HUDEP-2 (cell line): ENCODE results near the gene ACSM3.
"Not testable (repeated sequence)": the region's sequence is repeated elsewhere in the genome, so short reads cannot be mapped to it uniquely, and the experiment has no call there.

Experiments used
- DNase-seq, 76 experiments: peaks; one replicate each; lab custom pipeline; 2025; ENCODE audit not compliant: unreplicated experiment in 76 of 76; lab: John Stamatoyannopoulos, UW

The ACSM3 gene

GRCh38 chr16:20755238-20755637 is 8.6 kb upstream of the ACSM3 start:
- DNase-seq = no peak

- DNase-seq = not testable (repeated sequence)
Measured at GRCh38 chr16:20755799-20756198, 8.0 kb upstream of the ACSM3 start.

- no peak for DNase-seq
Measured at GRCh38 chr16:20760346-20760745, 3.5 kb upstream of the ACSM3 start.

GRCh38 chr16:20761175-20761574 is 2.6 kb upstream of the ACSM3 start:
- DNase-seq = no peak

- no peak for DNase-seq
Measured at GRCh38 chr16:20762404-20763123, 1.2 kb upstream of the ACSM3 start.

GRCh38 chr16:20764448-20764847 is 634 bp downstream of the ACSM3 start:
- DNase-seq = not testable (repeated sequence)

GRCh38 chr16:20765732-20766131 is 1.9 kb downstream of the ACSM3 start:
- DNase-seq = no peak

GRCh38 chr16:20766294-20766693 is 2.5 kb downstream of the ACSM3 start:
- no peak for DNase-seq

GRCh38 chr16:20767577-20767976 is 3.8 kb downstream of the ACSM3 start:
- no peak for DNase-seq

- no peak for DNase-seq
Measured at GRCh38 chr16:20768121-20768520, 4.3 kb downstream of the ACSM3 start.

GRCh38 chr16:20768818-20769217 is 5.0 kb downstream of the ACSM3 start:
- DNase-seq = no peak

- no peak for DNase-seq
Measured at GRCh38 chr16:20773679-20774078, 9.9 kb downstream of the ACSM3 start.

- peak in 74 of 76 experiments; percentile 3 to 85 (median 58) for DNase-seq
Measured at GRCh38 chr16:20774703-20775362, 11.0 kb downstream of the ACSM3 start.

- no peak for DNase-seq
Measured at GRCh38 chr16:20781697-20782096, 17.9 kb downstream of the ACSM3 start.

- DNase-seq = no peak
Measured at GRCh38 chr16:20782470-20782869, 18.7 kb downstream of the ACSM3 start.

- no peak for DNase-seq
Measured at GRCh38 chr16:20784204-20784603, 20.4 kb downstream of the ACSM3 start.

- no peak for DNase-seq
Measured at GRCh38 chr16:20789130-20789529, 25.3 kb downstream of the ACSM3 start.

GRCh38 chr16:20791923-20792612 is 28.3 kb downstream of the ACSM3 start:
- no peak for DNase-seq

GRCh38 chr16:20798364-20798763 is 34.5 kb downstream of the ACSM3 start:
- DNase-seq = no peak

- DNase-seq = peak in 15 of 76 experiments; percentile 2 to 55 (median 17)
Measured at GRCh38 chr16:20799599-20799998, 35.8 kb downstream of the ACSM3 start.

- DNase-seq = no peak
Measured at GRCh38 chr16:20801278-20801677, 37.5 kb downstream of the ACSM3 start.

- no peak for DNase-seq
Measured at GRCh38 chr16:20803192-20803560, 39.4 kb downstream of the ACSM3 start.
